ENCODE measurements around the gene EEFSEC.
A peak's percentile ranks its signal among the peaks of the same experiment; 100 is the strongest.

The EEFSEC gene

GRCh38 chr3:128217702-128218547 lies 64.6 kb downstream of the EEFSEC start:
- no peak for DNase-seq

DNA sequence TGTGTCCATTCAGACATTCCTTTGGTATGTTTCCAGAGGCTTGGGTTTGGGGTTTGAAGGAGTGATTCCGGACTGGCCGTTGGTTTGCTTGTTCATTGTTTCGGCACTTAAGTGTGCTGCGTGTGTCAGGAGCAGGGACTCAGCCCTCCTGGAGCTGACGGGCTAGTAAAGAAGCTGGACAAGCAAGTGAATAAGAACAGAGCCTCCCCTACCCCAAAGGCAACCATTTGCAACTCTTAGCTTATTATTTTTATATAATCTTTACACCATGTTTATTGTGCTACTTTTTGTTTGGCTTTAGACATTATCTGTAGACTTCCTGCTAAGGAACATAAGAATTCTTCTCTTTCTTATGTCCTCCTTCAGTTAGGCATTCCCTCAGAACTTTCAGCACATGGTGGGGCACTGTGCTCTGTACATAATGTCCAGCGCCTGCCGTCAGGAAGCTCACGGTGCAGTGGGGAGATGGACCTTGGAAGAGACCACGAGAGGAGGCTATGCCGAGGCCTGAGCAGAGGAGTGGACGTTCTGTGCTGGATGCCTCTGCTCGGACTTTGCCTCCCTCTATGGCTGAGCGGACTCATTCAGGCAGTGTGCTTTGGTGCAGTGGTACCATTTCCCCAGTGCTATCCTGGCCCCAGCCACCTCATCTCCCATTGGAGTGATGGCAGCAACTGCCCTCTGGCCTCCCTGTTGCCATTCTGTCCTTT lies 65.4 kb downstream of the EEFSEC start:
- DNase-seq: no peak

GRCh38 chr3:128221328-128221727 lies 68.0 kb downstream of the EEFSEC start:
- DNase-seq: no peak

GRCh38 chr3:128222796-128223385 lies 69.6 kb downstream of the EEFSEC start:
- no peak for DNase-seq

- DNase-seq: no peak
Observed at GRCh38 chr3:128226186-128226725, 73.0 kb downstream of the EEFSEC start.

DNA sequence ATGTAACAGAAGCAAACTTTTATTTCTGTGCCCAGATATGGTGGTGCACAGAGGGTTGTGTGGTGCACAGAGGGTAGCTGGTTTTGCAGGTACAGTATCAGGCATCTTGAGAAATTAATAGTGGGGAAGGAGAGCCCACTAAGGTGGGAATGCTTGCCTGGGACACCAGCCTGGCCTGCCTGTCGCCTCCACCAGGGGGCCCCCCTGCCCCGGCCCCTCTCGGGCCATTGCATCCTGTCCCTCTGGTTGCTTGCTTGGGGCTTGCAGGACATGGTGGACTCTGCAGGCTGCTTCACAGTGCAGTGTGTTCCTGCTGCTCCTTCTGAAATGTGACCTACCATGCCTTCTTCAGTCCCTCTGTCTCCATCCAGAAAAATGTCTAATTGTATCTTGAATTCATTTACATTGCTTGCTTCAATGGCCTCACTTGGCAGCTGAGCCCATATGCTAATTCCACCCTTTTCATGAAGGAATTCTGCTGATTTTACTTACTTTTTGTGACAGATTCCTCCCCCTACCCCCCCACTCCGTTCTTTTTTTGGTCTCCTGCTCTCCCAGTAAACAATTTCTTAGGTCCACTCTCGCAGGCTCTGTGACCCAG lies 73.6 kb downstream of the EEFSEC start:
- DNase-seq: peak in 4 of 14 donors; percentile 11 to 36 (median 20)

GRCh38 chr3:128227507-128227906 lies 74.2 kb downstream of the EEFSEC start:
- DNase-seq: no peak

DNA sequence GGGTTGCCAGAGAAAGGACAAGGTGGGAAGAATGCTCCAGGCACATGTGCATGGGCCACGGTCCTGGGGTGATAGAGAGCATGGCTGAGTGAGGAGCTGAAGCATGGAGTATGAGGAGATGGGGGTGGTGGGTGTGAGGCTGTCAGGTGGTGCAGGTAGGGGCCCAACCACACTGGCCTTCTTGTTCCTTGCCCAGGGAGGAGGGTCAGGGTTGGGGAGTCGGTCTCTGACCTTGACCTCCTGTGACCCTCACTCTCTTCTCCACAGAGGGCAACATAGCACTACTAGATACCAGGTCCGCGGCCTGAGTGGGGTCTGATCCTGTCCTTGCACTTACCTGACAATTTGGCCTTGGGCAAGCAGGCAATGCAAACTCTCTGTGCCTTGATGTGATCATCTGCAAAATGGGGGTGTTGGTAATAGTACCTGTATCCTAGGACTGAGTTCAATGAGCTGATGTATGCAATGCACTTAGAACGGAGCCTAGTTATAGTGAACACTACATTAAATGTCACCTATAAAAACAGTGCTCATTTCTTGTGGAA lies 75.2 kb downstream of the EEFSEC start:
- DNase-seq: no peak

GRCh38 chr3:128229106-128229857 lies 76.0 kb downstream of the EEFSEC start:
- no peak for DNase-seq

DNA sequence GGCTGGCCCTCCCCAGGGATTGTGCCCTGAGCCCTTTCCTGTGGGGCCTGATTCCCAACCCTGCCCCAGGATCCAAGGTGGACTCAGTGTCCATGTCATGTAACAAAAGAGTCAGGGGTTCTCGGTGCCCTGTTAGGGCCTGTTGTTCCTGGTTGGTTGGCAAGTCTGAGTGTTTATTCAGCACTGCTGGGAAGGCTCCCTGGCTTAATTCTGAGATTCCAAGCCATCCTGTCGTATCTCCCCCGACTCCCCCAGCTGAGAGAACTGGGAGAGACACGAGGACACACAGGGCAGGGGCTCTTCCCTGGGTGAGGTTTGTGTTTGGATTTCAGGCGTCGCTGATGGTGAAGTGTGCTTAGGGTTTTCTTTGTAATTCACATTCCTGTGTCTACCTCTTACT lies 78.3 kb downstream of the EEFSEC start:
- peak in 2 of 14 donors; percentile 14 to 52 for DNase-seq

DNA sequence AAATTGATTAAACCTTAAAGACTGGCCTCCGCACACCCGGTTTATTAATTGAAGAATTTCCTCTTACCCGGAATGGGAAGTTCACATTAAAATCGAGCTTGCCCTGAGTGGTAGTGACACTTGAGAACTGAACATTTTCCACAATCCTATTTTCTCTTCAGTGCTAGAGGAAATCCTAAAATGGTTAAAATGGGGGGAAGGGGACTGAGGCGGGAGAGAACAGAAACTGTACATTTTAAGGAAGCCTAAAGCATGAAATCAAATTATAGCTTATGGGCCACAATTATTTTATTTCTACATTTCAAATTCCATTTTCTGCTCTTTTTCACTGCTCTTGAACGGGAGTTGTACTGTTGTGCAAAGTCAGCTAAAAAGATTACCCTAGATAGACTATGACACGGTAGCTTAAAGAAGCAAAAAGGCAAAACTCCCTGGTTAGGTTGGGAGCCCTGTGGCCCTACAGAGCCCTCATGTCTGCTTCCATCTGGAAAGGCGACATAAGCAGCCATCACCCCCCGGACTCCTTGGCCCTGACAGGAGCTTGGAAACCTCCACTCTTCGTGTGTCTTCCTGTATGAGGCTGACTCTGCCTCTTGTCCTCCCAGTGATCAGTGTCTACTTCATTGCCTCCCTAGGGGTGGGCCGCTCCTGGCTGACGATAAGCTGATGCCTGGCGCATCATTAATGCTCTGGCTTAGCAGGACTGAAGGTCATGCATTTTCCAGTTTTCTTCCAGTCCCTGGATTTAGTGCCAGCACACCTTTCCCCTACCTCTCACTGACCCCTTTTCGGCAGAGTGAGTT lies 79.3 kb downstream of the EEFSEC start:
- DNase-seq: no peak

DNA sequence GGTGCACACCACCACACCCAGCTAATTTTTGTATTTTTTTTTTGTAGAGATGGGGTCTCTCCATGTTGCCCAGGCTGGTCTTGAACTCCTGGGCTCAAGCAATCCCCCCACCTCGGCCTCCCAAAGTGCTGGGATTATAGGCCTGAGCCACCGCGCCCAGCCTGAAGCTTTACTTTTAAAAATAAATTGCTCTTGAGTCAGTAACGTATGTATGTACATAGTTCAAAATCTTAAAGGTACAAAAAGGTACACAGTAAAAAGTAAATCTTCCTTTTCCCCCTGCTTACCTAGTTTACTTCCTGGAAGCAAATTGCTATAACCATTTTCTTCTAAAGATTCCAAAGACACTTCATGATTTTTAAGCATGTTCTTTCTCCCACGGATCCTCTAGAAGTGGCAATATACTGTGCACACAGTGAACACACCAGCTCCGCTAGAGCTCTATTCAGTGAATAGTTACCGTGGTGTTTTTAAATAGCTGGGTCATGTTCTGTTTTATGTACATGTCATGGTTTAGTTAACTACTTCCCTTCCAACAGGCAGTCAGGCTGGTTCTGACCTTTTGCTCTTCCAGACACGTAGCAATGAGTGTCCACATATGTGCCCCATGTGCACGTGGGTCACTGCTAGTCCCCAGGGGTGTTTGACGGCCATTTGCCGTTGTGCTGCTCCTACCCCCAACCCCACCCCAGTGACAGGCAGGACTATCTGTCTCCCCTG lies 82.1 kb downstream of the EEFSEC start:
- DNase-seq: no peak

GRCh38 chr3:128236657-128237056 lies 83.4 kb downstream of the EEFSEC start:
- no peak for DNase-seq

DNA sequence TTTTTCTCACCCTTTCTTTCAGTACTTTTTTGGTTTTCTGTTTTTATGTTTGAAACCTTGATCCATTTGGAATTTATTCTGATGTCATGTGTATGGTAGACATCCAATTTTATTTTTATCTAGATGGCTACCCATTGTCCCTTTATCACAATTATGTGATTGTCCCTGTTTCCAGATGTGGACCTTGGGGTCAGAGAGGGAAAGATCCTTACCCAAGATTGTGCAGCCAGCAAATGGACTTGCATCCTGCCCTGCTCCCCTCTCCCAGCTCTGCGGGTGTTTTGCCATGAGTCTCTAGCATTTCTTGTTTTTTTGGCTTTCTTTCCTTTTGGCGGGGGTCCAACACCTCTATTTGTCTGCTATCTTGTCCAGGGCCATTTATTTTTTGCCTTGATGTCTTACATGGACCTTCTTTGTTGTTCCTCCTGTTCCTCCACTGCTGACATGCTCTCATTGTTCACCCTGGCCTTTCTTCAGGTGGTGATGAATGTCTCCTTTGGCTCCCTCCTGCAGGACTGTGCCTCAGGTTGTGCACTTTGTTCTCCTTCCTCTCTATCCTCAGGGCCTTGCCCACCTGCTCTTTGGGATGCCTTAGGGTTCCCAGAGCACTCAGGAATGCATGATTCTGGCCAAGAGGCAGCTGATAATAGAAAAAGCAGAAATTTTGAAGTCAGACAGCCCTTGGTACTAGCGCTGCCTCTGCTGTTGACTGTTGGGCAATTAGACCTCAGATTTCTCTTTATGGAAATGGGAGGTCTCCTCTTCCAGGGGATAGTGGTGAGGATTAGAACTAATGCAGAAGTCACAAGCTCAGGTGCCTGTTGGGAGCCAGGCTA lies 84.3 kb downstream of the EEFSEC start:
- DNase-seq: no peak

- DNase-seq: no peak
Observed at GRCh38 chr3:128238184-128238489, 84.9 kb downstream of the EEFSEC start.

GRCh38 chr3:128239304-128239703 lies 86.0 kb downstream of the EEFSEC start:
- DNase-seq: no peak

GRCh38 chr3:128240232-128240631 lies 87.0 kb downstream of the EEFSEC start:
- no peak for DNase-seq

GRCh38 chr3:128241741-128242140 lies 88.5 kb downstream of the EEFSEC start:
- no peak for DNase-seq

Measured in C1 segment of cervical spinal cord (tissue), 14 donors.